Activated effector memory CD4-positive, alpha-beta T cell treated with Interleukin-2 at 50 U/mL for 16 hours (primary cell): ENCODE measurements around the gene DENND6A.
"Not testable (repeated sequence)": the region's sequence is repeated elsewhere in the genome, so short reads cannot be mapped to it uniquely, and the experiment has no call there.

Source experiments
- DNase-seq: peaks from one replicate; pipeline ENCODE4 v3.0.0-alpha.2; 2020

DENND6A gene

GRCh38 chr3:57692133-57692395 is 813 bp downstream of the DENND6A start:
- DNase-seq: not testable (repeated sequence)

DNA sequence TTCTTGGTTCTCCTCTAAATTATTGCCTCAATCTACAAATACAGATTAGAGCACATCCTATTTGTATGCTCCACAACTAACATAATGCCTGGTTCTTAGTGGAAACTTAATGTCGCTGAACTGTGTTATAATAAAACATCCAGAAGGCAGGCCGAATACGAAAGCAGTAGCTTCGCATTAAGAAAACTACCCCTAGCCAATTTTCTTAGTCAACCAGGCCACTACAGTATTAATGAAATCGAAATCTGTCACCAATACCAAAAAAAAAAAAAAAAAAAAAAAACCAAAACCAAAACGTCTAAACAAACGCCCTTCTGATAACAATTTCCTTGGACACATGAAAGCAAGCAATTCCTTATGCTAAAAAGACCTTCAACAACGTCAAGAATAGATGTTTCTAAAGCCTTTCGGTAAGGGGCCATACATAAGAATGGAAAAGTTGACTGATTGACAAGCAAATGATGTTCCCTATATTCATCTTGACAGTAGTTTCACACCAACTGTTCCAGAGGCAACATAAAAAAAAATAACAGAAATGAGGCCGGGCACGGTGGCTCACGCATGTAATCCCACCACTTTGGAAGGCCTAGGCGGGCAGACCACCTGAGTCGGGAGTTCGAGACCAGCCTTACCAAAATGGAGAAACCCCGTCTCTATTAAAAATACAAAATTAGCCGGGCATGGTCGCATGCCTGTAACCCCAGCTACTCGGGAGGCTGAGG is 1.3 kb downstream of the DENND6A start:
- DNase-seq: no peak

- no peak for DNase-seq
Observed at GRCh38 chr3:57689367-57690053, 3.4 kb downstream of the DENND6A start.

GRCh38 chr3:57688291-57688690 is 4.6 kb downstream of the DENND6A start:
- no peak for DNase-seq

DNA sequence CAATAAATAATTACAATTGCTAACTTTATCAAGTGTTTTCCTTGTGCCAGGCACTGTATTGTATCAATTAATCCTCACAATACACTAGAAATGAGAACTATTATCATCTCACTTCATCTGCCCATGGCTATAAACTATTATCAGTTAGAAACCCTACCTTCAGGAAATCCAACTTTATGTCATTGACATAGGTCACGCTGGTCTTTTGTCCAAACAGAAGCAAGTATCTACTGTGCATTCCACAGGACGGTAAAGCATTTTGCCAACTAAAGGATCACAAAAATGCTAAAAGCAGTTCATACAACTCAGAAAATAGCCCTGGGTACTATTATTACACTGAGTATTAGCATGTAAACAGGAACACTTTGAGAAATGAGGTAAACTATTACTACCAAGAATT is 9.6 kb downstream of the DENND6A start:
- no peak for DNase-seq

DNA sequence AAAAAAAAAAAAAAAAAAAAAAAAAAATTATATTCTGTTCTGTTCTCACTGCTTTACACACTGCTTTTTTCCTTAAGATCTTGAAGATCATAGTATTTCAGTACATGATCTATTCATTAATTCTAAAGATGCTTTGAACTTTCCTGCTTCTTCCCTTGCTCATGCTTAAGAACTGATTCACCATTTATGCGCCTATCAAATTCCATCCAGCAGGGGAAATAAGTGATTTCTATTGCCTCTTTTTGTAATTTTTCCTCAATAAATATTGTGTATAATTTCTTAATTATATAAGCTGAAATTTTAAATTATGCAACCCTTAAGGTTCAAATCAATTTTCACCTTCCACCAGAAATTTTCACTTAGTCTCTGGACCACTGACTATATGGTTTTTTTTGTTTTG is 10.6 kb downstream of the DENND6A start:
- no peak for DNase-seq

GRCh38 chr3:57681691-57682090 is 11.2 kb downstream of the DENND6A start:
- DNase-seq: no peak

GRCh38 chr3:57680046-57680445 is 12.8 kb downstream of the DENND6A start:
- DNase-seq: no peak

DNA sequence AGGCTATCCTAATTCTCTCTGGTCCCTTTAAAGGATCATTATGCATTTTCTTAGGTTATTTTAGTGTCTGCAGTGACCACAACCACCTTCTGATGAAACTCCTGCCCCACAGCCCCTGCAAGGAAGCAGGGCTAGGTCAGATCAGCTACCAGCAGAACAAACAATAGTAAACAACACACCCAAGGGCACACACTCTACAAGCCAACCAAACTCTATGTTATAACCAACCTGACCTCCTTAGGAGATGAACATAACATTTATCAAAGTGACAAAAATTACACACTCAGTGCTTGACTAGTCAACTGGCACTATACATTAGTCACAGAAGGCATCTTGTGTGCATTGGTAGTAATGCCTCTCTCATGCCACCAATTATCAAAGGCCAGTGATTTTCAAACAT is 17.3 kb downstream of the DENND6A start:
- DNase-seq: no peak

DNA sequence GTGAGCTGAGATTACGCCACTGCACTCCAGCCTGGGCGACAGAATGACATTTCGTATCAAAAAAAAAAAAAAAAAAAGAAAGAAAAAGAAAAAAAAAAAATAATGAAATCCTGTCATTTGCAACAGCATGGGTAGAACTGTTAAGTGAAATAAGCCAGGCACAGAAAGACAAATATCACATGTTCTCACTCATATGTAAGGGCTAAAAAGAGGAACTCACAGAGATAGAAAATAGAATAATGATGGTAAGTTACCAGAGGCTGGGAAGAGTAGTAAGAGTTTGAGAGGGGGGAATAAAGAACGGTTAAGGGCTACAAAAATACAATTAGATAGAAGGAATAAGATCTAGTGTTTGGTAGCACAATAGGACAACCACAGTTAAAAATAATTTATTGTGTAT is 19.7 kb downstream of the DENND6A start:
- DNase-seq: no peak

- DNase-seq: no peak
Observed at GRCh38 chr3:57670543-57670942, 22.3 kb downstream of the DENND6A start.

DNA sequence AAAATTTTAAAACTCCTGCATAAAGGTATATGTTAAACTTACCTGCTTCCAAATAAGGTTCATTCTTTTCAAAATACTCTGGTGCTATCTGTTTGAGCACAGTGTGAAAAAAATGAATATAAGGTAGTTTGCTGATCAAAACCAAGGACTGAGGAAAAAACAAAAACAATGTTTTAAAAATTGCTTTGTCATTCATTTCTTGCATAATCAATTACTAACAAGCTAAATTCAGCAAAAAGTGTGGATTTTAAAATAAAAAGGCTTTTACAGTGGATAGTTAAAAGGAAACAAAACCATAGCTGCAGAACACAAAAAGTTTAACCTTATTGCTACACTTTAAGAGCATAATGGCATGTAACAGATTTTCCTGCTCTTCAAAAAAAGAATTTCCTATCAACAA is 31.5 kb downstream of the DENND6A start:
- DNase-seq: no peak

DNA sequence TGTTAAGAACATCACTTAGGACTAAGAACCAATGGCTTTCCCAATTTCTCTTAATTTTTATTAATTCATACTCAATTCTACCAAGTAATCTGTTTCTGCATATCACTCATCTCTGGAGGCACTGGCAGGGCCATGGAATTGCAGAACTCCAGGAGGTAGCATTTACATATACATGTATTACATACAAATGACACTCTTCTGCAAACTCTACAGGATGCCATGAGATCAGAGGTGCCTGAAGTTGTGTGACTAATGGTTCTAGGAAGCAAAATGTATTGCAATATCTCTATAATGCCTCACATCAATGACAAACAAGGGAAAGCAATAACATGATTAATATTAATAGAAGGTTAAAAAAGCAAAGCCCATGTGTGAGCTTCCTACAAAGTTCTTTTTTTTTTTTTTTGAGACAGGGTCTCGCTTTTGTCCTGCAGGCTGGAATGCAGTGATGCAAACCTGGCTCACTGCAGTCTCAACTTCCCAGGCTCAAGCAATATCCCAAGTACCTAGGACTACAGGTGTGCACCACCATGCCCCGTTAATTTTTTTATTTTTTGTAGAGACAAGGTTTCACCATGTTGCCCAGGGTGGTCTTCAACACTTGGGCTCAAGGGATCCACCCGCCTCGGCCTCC is 33.0 kb downstream of the DENND6A start:
- no peak for DNase-seq

GRCh38 chr3:57659004-57659673 is 33.7 kb downstream of the DENND6A start:
- no peak for DNase-seq

DNA sequence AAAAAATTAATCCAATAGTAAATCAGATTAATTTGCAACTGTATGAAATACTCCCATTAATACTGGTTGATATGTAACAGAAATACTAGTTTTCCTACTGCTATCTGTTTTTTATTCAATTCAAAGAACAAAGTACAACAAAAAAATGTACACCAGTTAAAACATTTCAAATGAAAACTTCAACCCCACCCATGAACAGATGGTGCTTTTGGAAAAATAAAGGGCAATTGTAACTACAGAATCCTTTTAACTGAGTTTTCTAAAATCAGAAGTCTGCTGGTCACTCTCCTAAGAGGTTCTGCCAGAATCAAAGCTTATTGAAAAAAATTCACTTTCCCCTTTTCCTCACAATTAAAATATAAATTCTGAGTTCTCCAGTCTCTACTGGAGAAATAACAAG is 34.3 kb downstream of the DENND6A start:
- DNase-seq: no peak

GRCh38 chr3:57655727-57656126 is 37.1 kb downstream of the DENND6A start:
- no peak for DNase-seq

GRCh38 chr3:57654267-57654666 is 38.6 kb downstream of the DENND6A start:
- DNase-seq: no peak

DNA sequence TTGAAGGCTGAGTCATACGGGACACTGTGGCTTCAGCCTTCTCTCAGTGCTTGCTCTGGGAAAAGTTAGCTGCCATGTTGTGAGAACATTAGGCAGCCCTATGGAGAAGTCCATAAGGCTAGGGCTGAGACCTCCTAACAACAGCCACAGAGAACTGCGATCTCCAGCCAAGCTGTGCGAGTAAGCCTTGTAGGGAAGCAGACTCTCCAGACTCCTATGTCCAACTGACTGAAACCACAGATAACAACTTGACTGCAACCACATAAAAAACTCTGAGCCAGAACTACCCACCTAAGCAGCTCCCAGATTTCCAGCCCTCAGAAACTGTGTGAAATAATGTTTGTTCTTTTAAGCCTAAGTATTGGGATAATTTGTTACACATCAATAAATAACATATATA is 40.7 kb downstream of the DENND6A start:
- no peak for DNase-seq

GRCh38 chr3:57647292-57647940 is 45.5 kb downstream of the DENND6A start:
- DNase-seq: no peak

- DNase-seq: no peak
Observed at GRCh38 chr3:57646723-57647122, 46.2 kb downstream of the DENND6A start.

DNA sequence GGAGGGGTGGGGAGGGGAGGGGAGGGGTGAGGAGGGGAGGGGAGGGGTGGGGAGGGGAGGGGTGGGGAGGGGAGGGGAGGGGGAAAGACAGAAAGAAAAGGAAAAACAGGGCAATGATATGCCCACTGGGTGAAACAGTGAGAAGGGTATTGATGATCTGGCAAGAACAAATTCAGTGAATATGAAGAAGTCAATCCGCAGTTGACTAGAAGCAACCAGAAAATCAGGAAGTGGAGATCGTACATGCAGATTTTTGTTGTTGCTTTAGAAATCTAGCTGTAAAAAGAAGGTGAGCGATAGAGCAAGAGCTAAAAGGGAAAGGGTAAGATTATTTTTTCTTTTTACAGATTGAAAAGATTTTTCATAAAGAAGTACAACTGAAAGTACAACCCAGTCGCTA is 48.1 kb downstream of the DENND6A start:
- DNase-seq: no peak

GRCh38 chr3:57637391-57637790 is 55.5 kb downstream of the DENND6A start:
- no peak for DNase-seq

DNA sequence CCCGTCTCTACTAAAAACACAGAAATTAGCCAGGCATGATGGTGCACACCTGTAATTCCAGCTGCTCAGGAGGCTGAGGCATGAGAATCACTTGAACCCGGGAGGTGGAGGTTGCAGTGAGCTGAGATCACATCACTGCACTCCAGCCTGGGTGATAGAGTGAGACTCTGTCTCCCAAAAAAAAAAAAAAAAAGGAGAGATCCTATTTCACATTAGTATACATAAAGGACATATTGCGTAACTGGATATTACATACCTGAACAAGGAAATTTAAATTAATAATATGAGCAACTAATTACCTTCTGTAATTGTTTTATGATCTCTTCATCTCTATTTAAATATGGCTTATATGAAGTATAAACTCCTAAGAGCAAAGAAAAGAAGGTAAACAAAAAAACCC is 58.6 kb downstream of the DENND6A start:
- not testable (repeated sequence) for DNase-seq
